HEK293T (cell line): ENCODE measurements around the gene DESI1.

Experiments
- BHLHE40 ChIP-seq: fragments of 450-650 bp; IDR thresholded peaks from 2 replicates; pipeline ENCODE4 v1.6.1; 2016; ENCODE audit warnings: mild to moderate bottlenecking, moderate library complexity, borderline replicate concordance
- ELF4 ChIP-seq: fragments of 450-650 bp; IDR thresholded peaks from 2 replicates; pipeline ENCODE4 v1.6.1; 2017; ENCODE audit warnings: antibody characterized with exemption
- SUZ12 ChIP-seq: fragments of 450-650 bp; IDR thresholded peaks from 2 replicates; pipeline ENCODE4 v1.6.1; 2016; ENCODE audit warnings: mild to moderate bottlenecking
- TARDBP ChIP-seq: fragments of 450-650 bp; IDR thresholded peaks from 2 replicates; pipeline ENCODE4 v1.6.1; 2016
- TF ChIP-seq, protein P1 (sequence below): fragments of 450-650 bp; IDR thresholded peaks from 2 replicates; pipeline ENCODE4 v1.6.1; 2016

GRCh38 chr22:41641854-41642253, 21.0 kb upstream of the DESI1 start:
- TF ChIP-seq TARDBP (no peak), BHLHE40 (no peak), ELF4 (no peak), SUZ12 (no peak)
- TF ChIP-seq, protein P1, sequence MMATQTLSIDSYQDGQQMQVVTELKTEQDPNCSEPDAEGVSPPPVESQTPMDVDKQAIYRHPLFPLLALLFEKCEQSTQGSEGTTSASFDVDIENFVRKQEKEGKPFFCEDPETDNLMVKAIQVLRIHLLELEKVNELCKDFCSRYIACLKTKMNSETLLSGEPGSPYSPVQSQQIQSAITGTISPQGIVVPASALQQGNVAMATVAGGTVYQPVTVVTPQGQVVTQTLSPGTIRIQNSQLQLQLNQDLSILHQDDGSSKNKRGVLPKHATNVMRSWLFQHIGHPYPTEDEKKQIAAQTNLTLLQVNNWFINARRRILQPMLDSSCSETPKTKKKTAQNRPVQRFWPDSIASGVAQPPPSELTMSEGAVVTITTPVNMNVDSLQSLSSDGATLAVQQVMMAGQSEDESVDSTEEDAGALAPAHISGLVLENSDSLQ: no peak
